HG02588 (cell line): ENCODE data around the gene S100PBP.

ENCODE experiments used
- ATAC-seq: cut with Tn5 transposase; IDR thresholded peaks from one replicate; pipeline ENCODE4 v1.9.1; 2021; ENCODE audit warnings: mild to moderate bottlenecking, moderate library complexity; ENCODE audit not compliant: unreplicated experiment

Gene S100PBP

DNA sequence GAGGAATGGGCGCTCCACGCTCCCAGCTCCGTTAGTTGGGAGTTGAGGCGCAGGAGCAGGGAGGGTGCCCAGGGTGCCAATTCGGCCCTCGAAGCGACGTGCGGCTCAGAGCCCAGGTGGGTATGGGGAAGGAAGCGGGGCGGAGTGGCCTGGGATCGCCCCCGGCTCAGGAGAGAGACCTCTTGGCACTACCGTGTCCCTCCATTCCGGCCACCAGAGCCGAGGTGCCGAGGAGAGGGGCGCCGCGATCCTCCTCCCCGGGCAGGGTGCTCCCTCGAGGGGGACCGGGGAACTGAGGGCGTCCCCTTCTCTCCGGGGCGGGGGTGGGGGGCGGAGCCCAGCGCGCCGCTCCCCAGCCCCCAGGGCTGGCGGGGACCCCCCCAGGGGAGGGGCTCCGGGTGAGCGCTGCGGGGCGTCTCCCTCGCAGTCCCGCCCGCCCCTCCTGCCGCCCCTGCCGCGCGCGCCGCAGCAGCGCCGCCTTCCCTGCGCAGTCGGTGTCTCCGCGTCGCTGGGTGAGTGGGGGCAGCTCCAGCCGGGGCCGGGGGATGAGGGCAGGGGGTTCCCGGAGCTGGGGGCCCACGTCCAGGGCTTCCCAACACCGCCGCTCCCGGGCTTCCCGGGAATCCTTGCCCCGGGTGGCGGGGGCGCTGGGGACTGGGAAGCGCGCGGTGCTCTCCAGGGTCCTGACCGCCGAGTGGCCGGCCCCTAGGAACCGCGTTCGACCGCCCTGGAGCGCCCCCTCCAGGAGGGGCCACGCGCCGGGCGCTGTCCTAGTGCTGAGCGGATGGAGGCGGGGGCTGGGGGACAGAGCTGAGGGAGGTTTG lies 68.8 kb downstream of the S100PBP start, which contains the start of gene HPCA:
Gene HPCA, plus strand, starts transcription at position 488 of the 824 bp plus-strand sequence. CDS start 2,408 bp downstream, outside the sequence.
- no peak for ATAC-seq

DNA sequence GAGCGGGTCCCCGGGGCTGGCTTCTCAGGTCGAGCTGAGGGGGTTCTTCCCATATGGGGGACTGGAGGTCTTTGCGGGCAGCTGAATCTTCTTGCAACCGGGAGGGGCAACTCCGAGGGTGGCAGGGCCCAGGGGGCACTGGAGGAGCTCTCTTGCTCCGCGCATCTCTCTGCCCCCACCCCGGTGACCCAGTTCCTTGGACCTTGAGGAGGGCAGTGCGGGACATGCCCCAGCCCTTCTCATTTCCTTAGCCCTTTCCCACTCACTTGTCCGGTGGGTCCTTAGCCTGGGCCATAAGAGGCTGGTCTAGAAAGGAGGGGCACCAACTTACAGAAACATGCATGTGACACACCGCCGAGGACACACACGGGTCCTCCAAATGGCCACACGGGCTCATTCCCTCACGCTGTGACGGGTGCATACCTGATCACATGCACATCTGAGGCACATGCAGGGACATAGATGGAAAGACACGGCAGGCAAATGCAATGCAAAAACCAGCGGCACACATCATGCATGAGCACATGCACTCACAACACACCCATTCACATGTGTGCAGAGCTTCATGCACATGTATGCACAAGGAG lies 69.5 kb downstream of the S100PBP start:
- ATAC-seq, result no peak

DNA sequence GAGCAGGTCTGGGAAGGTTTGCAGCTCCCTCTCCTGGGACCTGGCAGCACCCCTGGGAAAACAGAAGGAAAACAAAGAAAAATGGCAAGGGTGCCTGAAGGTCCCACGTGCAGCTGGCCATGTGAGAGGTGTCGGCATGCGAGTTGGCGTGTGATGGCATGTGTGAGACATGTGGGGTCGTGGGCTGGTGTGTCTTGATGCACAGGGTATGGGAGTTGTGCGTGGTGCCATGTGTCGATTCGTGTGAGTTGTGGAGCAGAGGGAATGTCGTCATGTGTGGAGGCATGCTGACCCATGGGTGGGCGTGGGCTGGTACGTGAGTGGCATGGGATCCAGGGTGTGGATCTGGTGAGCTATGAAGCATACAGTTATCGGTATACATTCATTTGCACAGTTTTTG lies 70.2 kb downstream of the S100PBP start:
- no peak for ATAC-seq

DNA sequence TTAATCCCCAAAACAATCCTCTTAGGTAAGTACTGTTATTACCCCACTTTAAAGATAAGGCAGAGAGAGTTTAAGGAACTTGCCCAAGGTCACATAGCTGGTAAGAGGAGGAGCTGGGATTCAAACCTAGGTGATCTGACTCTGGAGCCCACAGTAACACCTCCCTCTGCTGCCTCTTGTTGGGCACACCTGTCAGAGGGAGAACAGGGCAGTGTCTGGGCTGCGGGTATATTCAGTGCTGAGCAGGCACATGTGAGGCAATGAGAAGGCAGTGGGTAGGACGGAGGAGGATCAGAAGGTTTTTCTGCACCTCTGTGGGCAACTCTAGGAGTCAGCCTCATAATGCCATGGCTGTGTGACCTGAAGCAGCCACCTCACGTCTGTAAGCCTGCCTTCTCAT lies 70.7 kb downstream of the S100PBP start:
- ATAC-seq, result no peak

DNA sequence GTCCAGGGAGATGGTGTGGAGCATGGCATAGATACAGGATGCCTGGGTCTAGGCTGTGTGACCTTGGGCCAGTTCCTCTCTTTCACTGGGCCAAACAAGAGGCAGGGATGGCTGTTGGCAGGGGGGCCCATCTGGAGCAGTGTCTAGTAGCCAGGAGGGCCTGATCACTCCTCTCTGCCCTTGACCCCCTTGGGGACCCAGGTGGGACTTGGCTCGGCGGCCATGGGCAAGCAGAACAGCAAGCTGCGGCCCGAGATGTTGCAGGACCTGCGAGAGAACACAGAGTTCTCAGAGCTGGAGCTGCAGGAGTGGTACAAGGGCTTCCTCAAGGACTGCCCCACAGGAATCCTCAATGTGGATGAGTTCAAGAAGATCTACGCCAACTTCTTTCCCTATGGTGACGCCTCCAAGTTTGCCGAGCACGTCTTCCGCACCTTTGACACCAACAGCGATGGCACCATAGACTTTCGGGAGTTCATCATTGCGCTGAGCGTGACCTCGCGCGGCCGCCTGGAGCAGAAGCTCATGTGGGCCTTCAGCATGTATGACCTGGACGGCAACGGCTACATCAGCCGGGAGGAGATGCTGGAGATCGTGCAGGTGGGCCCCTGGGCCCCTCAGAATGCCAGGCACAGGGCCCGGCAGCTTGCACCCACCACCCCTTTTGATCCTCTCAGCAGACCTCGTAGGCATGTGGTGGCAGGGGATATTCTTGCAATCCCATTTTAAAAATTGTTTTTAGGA lies 71.4 kb downstream of the S100PBP start:
- ATAC-seq, result no peak

DNA sequence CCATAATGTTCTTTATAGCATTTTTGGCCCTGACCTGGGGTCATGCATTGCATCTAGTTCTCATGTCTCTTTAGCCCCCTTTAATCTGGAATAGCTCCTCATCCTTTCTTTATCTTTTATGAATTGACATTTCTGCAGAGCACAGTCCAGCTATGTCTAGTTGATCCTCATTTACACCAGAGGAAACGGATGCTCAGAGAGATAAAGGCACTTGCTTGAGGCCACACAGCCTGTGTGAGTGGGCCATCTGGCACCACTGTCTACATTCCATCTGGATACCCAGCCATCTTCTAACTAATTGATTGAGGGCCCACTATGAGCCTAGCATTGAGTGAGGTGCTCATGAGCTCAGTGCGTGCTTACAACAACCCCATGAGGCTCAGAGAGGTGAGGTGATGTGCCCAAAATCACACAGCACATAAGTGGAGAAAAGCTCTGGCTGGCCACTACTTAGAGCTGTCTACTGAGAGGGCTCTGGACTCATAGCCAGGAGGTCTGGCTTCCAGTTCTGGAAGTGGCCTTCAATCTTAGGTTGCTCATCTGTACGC lies 72.4 kb downstream of the S100PBP start:
- ATAC-seq, result no peak

DNA sequence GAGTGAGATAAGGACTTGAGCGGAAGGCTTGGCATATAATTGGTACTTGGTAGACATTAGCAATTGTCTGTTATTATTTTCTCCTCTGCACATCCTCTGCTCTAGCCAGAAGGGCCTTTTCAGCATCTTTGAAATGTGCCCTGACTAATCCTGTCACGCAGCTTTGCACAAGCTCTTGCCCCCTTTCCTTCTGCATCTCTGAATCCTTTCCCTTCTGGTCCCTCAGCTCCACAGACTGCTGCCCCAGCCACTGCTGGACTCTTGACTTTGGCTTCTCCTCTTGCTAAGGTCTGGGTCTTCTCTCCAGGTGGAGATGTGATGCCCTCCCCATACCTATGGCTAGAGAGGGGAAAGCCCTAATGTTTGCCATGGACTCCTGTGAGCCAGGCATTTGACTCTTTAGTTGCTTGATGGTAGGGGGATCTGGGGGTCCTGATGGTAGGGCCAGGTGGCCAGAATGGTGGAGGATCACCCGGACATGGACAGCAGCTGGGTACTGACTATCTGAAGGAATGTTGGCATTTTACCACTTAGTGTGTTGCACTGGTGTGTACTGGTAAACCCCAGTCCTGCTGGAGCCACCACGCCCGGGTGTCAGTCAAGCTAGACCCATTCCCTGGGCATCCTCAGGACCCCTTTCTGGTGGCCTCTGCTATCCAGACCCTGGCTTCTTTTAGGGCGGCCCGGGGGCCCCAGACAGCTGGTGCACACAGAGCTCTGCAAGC lies 73.2 kb downstream of the S100PBP start:
- ATAC-seq, result no peak

DNA sequence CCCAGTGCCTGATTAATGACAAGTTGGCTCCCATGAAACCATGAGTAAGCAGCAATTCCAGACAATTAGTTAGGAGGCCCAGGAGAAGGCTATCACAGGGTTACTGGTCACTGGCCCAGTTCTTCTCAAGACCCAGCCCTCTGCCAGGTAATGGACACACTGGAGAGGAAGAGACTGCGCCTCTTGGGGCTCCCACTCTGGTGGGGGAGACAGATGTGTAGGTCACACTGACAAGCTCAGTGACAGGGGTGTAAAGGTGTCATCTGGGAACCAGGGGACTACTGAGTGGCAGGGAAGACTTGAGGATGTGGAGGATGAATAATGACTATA lies 73.8 kb downstream of the S100PBP start:
- no peak for ATAC-seq

DNA sequence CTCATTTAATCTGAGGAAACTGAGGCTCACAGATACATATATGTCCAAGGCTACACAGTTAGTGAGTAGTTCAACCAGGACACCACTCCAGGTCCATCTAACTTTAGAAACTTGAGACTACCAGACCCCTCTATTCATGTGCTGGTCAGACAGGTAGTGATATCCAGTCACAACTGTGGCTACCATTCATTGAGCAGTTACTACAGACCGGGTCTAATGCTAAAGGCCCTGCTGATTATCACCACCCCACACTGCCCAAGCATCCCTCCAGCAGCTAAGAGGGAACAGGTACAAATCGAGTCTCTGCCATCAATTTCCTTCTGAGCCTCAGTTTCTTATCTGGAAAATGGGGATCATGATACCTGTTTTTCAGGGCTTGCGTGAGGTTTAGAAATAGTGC lies 74.2 kb downstream of the S100PBP start:
- no peak for ATAC-seq

DNA sequence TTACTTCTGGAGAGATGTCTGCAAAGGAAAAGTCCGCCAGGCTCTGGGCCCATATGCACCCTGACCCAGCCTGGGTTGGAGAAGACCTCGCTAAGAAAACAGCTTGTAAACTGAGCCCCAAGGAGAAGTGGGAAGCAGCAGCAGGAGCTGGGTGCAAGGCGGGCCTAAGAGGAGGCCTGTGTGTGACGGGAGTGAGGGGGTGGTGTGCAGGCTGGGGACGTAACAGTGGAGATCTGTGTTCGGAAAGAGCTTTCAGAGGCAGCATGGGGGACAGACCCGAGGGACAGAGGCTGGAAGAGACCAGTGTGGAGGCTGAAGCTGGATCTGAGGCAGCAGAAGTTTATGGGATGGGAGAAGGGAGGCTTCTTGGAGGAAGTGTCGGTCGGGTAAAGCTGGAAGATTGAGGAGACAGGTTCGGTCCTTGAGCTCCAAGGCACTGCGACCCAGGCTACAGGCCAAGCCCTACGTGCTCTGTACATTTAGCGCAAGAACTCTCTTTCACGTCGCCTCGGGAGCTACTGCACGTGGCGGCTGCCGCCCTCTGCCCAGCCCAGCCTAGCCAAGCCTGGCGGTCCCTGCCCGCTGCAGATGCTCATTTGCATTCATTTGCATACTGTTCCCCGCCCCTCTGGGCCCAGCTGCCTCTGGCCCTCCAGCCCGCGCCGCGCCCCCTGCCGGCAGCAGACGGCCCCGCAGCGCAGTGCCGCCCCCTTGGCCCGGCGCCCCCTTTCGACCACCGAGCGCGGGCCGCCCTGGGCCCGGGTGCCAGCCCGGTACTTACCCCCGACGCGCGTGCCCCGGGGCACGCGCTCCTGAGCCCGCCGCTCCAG lies 75.1 kb downstream of the S100PBP start:
- no peak for ATAC-seq

DNA sequence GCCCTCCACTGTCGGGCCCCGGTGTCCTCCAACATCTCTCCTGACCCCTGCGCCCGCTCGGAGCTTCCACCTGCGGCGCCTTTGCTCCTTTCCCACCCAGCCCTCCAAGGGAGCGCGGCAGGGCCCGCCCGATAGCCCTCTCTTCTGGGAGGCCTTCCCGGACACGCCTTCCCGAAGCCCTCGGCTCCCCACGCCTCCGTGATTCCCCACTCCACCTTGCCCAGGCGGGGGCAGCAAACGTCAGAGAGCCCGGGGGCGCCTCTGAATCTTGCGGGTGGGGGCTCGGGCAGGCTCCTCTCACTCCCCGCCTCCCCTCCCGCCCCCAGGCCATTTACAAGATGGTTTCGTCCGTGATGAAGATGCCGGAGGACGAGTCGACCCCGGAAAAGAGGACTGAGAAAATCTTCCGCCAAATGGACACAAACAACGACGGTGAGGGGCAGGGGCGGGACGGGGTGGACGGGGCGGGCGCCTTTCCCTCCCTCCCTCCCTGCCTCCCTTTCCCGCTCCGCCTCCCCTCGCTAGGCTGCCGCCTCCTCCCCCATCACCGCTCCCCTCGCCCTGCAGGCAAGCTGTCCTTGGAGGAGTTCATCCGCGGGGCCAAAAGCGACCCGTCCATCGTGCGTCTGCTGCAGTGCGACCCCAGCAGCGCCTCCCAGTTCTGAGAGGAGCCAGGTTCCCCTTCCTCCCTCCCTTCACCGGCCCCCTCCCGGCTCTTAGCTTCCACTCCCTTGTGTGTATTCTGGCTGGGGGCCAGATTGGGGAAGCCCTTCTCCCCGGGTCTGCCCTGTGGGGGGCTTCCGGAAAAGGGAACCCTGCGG lies 76.0 kb downstream of the S100PBP start:
- ATAC-seq, result no peak

DNA sequence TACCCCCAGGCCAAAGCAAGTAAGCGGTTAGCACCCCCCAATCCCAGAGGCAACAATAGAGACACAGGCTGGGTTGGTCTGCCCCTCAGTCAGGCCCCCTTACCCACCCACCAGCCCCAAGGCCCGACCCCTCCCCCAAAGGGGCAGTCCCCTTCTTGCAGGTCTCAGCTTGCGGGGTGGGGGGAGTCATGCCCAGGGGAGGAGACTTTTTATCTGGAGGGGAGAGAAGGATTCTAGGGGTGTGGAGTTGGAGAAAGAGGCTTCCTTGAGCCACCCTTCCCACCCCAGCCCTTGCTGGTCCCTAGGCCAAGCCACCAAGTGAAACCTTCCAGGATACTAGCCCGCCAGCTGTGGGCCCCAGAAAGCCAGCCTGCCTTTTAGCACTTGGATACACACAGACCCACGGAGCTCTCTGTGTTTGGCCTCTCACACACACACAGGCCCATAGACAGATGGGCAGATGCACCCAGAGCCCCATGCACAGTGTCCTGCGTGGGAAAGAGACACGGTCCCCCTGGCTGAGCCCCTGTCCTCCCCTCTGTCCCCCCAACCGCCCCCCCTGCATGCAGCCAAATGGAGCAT lies 76.7 kb downstream of the S100PBP start:
- no peak for ATAC-seq

DNA sequence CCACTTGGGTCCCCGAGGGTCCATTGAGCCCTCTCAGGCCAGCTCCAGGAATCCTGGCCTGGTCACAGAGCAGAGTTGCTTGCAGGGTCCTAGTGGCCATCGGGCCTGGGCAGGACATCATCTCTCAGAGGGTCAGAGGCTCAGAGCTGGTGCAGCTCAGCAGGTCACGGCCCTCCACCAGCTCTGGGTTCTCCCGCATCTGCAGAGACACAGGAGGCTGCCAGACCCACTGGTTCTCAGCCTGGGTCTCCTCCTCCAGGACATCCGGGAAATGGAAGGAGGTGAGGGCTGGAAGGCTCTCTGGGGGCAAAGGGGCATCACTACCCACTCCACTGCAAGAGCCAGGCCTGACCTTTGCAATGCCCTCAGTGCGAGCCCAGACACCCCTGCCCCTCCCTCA lies 77.2 kb downstream of the S100PBP start:
- no peak for ATAC-seq

DNA sequence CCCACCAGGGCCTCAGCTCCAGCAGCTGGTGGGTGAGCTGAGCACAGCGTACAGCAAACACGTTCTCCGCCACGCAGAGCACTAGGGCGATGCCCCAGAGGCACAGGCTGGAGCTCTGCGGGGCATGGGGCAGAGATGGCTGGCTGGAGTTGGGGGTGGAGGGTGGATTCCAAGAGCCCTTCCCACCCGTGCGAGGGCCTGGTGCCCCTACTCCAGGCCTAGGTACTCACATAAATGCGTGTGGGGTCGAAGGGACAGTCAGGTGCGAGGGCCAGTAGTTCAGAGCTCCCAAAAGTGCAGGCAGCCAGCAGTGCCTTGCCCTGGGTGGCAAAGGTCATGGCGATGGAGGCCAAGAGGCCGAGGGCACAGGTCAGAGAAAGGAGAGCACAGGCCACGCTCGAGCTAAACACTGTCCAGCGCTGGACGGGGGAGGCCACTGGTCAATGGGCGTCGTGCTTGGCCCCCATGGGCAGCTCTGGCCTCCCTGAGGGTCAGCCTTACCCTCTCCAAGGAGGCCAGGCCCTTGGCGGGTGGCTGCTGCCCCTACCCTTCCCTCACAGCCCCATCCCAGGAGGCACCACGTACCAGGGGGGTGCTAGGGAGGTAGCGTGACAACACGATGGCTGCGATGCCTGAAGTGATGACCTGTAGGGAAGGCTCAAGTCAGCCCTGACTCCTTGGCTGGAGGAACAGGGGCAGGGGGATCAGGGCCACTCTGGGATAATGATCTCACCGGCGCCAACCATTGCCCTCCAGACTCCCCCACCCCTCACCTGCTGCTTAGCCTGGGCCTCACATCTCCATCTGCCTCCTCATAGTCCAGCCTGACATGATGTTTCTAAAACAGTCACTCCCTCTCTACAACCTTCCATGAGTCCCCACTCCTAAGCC lies 78.1 kb downstream of the S100PBP start:
- no peak for ATAC-seq

DNA sequence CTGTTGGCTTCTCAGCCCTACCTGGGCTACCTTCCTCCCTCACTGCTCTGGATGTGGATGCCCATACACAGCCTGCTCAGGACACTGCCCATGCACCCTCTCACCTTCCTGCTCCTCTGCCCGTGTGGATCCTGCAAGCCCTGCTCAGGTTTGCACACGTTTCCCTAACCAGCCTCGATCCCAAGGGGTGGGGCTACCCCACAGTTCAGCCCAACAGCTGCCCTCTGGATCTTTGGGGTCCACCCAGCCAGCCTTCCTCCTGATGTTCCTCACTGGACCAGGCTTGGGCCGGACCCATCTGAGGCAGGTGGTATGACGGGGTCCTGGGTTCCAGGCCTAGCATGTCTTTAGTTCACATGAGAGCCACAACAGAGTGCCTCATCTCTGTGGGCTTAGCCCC lies 79.0 kb downstream of the S100PBP start:
- no peak for ATAC-seq

DNA sequence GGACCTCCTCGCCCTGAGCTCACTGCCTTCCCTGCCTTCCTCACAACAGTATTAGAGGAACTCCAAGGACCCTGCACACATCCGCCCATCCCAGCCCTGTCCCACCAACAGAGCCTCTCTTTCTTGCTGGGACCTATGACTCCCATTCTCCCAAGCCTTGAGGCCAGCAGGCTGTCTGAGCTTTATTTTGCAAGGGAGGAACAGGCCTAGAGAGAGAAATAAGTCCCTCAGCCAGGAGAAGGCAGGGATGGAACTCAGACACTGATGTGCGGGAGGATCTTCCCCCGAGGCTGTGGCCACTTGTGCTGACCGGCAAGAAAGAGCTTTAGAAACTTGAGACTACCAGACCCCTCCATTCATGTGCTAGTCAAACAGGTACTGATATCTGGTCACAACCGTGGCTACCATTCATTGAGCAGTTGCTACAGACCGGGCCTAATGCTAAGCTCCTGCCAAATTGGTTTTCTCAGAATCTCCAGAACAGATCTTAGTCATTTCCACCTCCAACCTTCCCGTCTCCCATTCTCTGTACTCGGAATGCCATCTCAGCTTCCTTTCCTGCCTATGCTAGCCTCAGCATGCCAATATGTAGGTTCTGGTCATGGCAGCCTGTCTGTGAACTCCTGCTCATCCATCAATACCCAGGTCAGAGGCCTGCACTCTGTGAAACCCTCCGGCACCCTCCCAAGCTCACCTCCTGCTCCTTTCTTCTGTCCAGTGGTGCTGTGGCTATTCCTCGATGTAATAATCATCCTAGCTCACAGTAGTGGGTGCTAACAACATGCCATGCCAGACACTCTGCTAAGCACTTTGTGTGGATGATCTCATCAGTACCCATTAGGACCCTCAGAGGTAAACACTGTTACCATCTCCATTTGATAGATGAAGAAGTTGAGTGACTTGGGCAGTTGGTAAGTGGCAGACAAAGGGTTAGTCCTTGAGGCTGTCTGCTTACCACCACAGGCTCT lies 79.9 kb downstream of the S100PBP start:
- ATAC-seq, result no peak

DNA sequence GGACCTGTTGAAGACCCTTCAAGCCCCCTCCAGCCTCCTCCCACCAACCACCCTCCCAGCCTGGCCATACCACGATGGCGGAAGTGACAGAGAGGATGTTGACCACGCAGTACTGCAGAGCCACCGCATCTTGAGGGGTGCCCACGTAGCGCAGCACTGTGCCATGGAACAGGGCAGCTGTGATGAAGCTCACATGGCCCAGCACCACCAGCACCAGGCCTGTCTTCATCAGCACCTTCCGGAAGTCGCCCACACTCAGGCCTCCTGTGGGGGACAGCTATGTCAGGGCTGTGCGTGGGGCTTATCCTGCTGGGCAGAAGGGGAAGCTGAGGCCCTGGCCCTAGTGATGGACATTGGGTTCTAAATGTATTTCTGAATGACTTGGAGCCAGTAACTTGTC lies 80.6 kb downstream of the S100PBP start:
- no peak for ATAC-seq
